Caco-2 (cell line): ENCODE data around the gene GPSM3. TPM values are rescaled to one million over a fixed set of nuclear protein-coding genes. Genes with fewer than 3 reads are reported as not detected.
"Not testable (repeated sequence)": the region's sequence is repeated elsewhere in the genome, so short reads cannot be mapped to it uniquely, and the experiment has no call there.

Experiments
- BruUV-seq: library from RNA; stranded (reverse); fragments of 400-500 nt; replicated peaks from 2 replicates; lab custom pipeline; 2021; lab: Mats Ljungman, UMichigan
- CTCF ChIA-PET: fragments of 300-600 bp; sonication (Branson Sonifier 250); formaldehyde crosslinking; loops from one replicate; lab custom pipeline; 2022; ENCODE audit warnings: antibody characterized with exemption; lab: Charles Lee
- POLR2A ChIA-PET: fragments of 300-600 bp; sonication (Branson Sonifier 250); formaldehyde crosslinking; loops from one replicate; lab custom pipeline; 2022; ENCODE audit warnings: antibody characterized with exemption; lab: Charles Lee
- DNase-seq, 2 experiments: peaks; one replicate each; pipeline versions ENCODE4 v3.0.0 to v3.0.0-alpha.2; 2020 to 2022
- H3K27me3 ChIP-seq: replicated peaks from 2 replicates; pipeline ENCODE4 v1.6.0; 2011; ENCODE audit warnings: low read length; ENCODE audit not compliant: control insufficient read depth, insufficient read depth
- H3K36me3 ChIP-seq: 2 replicates; pipeline ENCODE4 v1.5.1; 2011; ENCODE audit warnings: low read length; ENCODE audit not compliant: control insufficient read depth, insufficient read depth
- H3K4me1 ChIP-seq: fragments of 250-450 bp; sonication (Bioruptor Pico); 2 replicates; pipeline ENCODE4 v1.5.1; 2020; ENCODE audit warnings: mild to moderate bottlenecking
- H3K4me3 ChIP-seq: 2 replicates; pipeline ENCODE4 v1.5.1; 2011; ENCODE audit warnings: low read depth, mild to moderate bottlenecking, control low read depth, low read length
- H3K9me3 ChIP-seq: fragments of 250-450 bp; sonication (Bioruptor Pico); 2 replicates; pipeline ENCODE4 v1.5.1; 2020; ENCODE audit warnings: mild to moderate bottlenecking, moderate library complexity
- H3K27ac Mint-ChIP-seq: one replicate; pipeline ENCODE4 v1.8.0; 2022; ENCODE audit warnings: mixed read lengths; ENCODE audit not compliant: unreplicated experiment
- H3K27me3 Mint-ChIP-seq: one replicate; pipeline ENCODE4 v1.8.0; 2022; ENCODE audit warnings: mixed read lengths; ENCODE audit not compliant: insufficient read depth, unreplicated experiment
- H3K36me3 Mint-ChIP-seq: one replicate; pipeline ENCODE4 v1.8.0; 2022; ENCODE audit warnings: mild to moderate bottlenecking, mixed read lengths; ENCODE audit not compliant: insufficient read depth, unreplicated experiment
- H3K4me1 Mint-ChIP-seq: one replicate; pipeline ENCODE4 v1.8.0; 2022; ENCODE audit warnings: low read depth, mixed read lengths; ENCODE audit not compliant: unreplicated experiment
- H3K4me3 Mint-ChIP-seq: one replicate; pipeline ENCODE4 v1.8.0; 2022; ENCODE audit warnings: mild to moderate bottlenecking, moderate library complexity, mixed read lengths; ENCODE audit not compliant: unreplicated experiment
- H3K9me3 Mint-ChIP-seq: one replicate; pipeline ENCODE4 v1.8.0; 2022; ENCODE audit warnings: mixed read lengths; ENCODE audit not compliant: unreplicated experiment
- intact Hi-C: fragments of 100-400 bp; cut with micrococcal nuclease; formaldehyde crosslinking; loops from one replicate; pipeline ENCODE4 v1.10.0; 2022; ENCODE audit not compliant: unreplicated experiment
- microRNA-seq: library from miRNA; unstranded; fragments of <30 nt; microRNA quantifications from one replicate; pipeline ENCODE4 v1.2.0, GENCODE V29; 2022
- total RNA-seq: library from RNA; stranded (reverse); gene quantifications from 2 replicates; pipeline ENCODE4 v1.2.3, GENCODE V29; 2022
- TF ChIP-seq, protein P1 (sequence below), 2 experiments: fragments of 200-600 bp in 1 of 2; IDR thresholded peaks; 1 replicate in 1 of 2; 2 replicates in 1 of 2; pipeline versions ENCODE4 v1.5.1 to v1.8.0; 2011 to 2022; ENCODE audit warnings: antibody characterized with exemption in 1 of 2, control low read depth in 1 of 2, inconsistent platforms in 1 of 2, low read depth in 1 of 2, low read length in 1 of 2, mild to moderate bottlenecking in 1 of 2, moderate library complexity in 1 of 2; ENCODE audit not compliant: insufficient read depth in 1 of 2, severe bottlenecking in 1 of 2, unreplicated experiment in 1 of 2

The GPSM3 gene
- total RNA-seq, 1 experiment from 2014 or later = 0.41 TPM

DNA sequence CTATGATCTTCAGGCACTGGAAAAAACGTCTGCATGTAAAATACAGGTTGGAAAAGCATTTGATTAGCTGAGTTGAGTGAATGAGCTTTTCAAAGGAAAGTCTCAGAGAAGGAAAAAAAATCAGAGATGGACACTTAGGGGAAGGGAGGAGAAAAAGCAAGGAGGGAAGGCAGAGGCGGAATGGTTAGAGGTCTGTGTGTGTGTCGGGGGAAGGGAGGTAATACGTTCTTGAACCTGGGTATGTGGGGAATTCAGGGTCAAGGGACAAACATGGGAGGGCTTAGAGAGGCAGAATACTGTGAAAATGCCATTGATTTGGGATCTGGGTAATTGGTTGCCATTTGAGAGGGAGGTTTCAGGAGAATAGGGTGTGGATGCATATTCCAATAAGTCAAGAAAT, 45.8 kb downstream of the GPSM3 start:
- H3K4me1 ChIP-seq = peaks cover 56% of the 10 kb centered on the region
- H3K9me3 ChIP-seq = no peaks in the 10 kb centered on the region
- intact Hi-C loops = no loop called here
- TF ChIP-seq, protein P1, sequence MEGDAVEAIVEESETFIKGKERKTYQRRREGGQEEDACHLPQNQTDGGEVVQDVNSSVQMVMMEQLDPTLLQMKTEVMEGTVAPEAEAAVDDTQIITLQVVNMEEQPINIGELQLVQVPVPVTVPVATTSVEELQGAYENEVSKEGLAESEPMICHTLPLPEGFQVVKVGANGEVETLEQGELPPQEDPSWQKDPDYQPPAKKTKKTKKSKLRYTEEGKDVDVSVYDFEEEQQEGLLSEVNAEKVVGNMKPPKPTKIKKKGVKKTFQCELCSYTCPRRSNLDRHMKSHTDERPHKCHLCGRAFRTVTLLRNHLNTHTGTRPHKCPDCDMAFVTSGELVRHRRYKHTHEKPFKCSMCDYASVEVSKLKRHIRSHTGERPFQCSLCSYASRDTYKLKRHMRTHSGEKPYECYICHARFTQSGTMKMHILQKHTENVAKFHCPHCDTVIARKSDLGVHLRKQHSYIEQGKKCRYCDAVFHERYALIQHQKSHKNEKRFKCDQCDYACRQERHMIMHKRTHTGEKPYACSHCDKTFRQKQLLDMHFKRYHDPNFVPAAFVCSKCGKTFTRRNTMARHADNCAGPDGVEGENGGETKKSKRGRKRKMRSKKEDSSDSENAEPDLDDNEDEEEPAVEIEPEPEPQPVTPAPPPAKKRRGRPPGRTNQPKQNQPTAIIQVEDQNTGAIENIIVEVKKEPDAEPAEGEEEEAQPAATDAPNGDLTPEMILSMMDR (IDR thresholded peaks at IDR 0.05; ENCODE audit: insufficient read depth in 1 of 2, low read depth in 1 of 2, low read length in 1 of 2, severe bottlenecking in 1 of 2, unreplicated experiment in 1 of 2) = no peak
- peaks cover 7% of the 10 kb centered on the region for H3K36me3 Mint-ChIP-seq
- peak overlapping the region; percentile 81 for H3K27ac Mint-ChIP-seq
- H3K4me3 Mint-ChIP-seq = peak overlapping the region; percentile 61
- TSS peak; percentile 67 for BruUV-seq
- no peaks in the 10 kb centered on the region for H3K27me3 Mint-ChIP-seq
- no peak for DNase-seq
- ChIA-PET POLR2A (no interaction called here), CTCF (no interaction called here)
- H3K36me3 ChIP-seq = no peaks in the 10 kb centered on the region
- peaks cover 31% of the 10 kb centered on the region for H3K4me1 Mint-ChIP-seq
- no peaks in the 10 kb centered on the region for H3K27me3 ChIP-seq
- no peaks in the 10 kb centered on the region for H3K9me3 Mint-ChIP-seq
- H3K4me3 ChIP-seq = no peak overlapping the region

DNA sequence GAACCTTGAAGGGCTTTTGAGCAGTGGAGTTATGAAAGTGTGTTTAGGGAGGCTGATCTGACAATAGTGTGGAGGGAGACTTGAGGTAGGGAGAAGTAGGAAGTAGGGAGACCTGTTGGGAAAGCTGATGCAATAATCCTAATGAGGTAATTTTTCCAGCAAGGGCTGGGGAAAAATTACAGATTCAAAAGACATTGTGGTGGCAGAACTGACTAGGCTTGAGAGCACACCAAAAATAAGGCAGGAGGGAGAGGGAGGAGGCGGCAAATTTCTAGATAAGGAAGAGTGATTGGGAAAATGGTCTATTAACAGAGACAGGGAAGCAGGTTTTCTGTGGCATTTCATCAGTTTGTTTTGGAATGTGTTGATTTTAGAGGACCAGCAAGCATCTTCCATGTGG, 46.2 kb downstream of the GPSM3 start:
- Mint-ChIP-seq H3K4me3 (peak overlapping the region; percentile 61), H3K27ac (peak overlapping the region; percentile 81), H3K9me3 (no peaks in the 10 kb centered on the region), H3K27me3 (no peaks in the 10 kb centered on the region), H3K4me1 (peaks cover 34% of the 10 kb centered on the region), H3K36me3 (peaks cover 10% of the 10 kb centered on the region)
- H3K9me3 ChIP-seq = no peaks in the 10 kb centered on the region
- intact Hi-C loops = no loop called here
- no peak overlapping the region for H3K4me3 ChIP-seq
- H3K4me1 ChIP-seq = peaks cover 58% of the 10 kb centered on the region
- no TSS peak for BruUV-seq
- TF ChIP-seq, protein P1 (IDR thresholded peaks at IDR 0.05; ENCODE audit: insufficient read depth in 1 of 2, low read depth in 1 of 2, low read length in 1 of 2, severe bottlenecking in 1 of 2, unreplicated experiment in 1 of 2) = no peak
- ChIA-PET POLR2A (no interaction called here), CTCF (no interaction called here)
- no peak for DNase-seq
- H3K27me3 ChIP-seq = no peaks in the 10 kb centered on the region
- no peaks in the 10 kb centered on the region for H3K36me3 ChIP-seq

DNA sequence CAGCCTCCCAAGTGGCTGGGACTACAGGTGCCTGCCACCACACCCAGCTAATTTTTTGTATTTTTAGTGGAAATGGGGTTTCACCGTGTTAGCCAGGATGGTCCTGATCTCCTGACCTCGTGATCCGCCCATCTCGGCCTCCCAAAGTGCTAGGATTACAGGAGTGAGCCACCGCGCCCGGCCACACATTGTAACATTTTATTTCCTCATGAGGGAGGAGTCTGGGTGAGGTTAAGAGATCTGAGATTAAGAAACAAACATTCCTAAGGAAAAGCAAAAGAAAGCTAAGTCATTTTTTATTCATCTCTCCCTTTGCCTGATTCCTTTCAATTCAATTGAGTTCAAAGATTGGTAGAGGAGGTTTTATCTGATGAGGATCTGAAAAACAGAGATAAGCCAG, 48.2 kb downstream of the GPSM3 start:
- H3K27me3 ChIP-seq, DNase-seq, H3K4me3 ChIP-seq, H3K9me3 ChIP-seq, H3K27me3 Mint-ChIP-seq, H3K4me3 Mint-ChIP-seq, H3K36me3 ChIP-seq, H3K9me3 Mint-ChIP-seq, BruUV-seq: not testable (repeated sequence)
- Mint-ChIP-seq H3K27ac (peak overlapping the region; percentile 41), H3K36me3 (peaks cover 16% of the 10 kb centered on the region), H3K4me1 (peaks cover 41% of the 10 kb centered on the region)
- H3K4me1 ChIP-seq = peaks cover 74% of the 10 kb centered on the region
- ChIA-PET POLR2A (interaction anchor here (0.9 to 1.2 kb wide), 2 partner anchors 13 to 14 kb away, joined by 3 to 6 read pairs; partner anchors contain the start of gene FKBPL), CTCF (interaction anchor here (0.7 to 1.2 kb wide), 4 partner anchors 8 to 414 kb away, joined by 3 read pairs; partner anchors contain the start of gene FKBPL)
- intact Hi-C loops = loop anchor here (2.0 kb wide), 1 partner anchor 13 kb away; the partner anchor contains the start of gene FKBPL

Small RNA genes lying within 50 kb of the gene (microRNA-seq; reads per million reads assigned to microRNA genes)
- gene MIR6721 (3.3 reads per million, percentile 21 among the genes with 10 or more reads in this experiment), gene MIR6833 (not detected)

Other genes with a start within 250 kb of the GPSM3 start
- 31.0 and 32.1 TPM in 2 replicates for gene CFB, start 246.5 kb downstream of the GPSM3 start, total RNA-seq
- 75.3 and 82.0 TPM in 2 replicates for gene NELFE, start 233.7 kb downstream of the GPSM3 start, total RNA-seq
- 70.0 and 77.9 TPM in 2 replicates for gene SKIC2, start 233.5 kb downstream of the GPSM3 start, total RNA-seq
- gene DXO, start 220.5 kb downstream of the GPSM3 start, total RNA-seq = 22.4 and 23.7 TPM in 2 replicates
- gene C4A, start 210.6 kb downstream of the GPSM3 start, total RNA-seq = 1.0 and 1.5 TPM in 2 replicates
- gene C4B, start 177.8 kb downstream of the GPSM3 start, total RNA-seq = 1.1 and 1.4 TPM in 2 replicates
- not detected in 2 replicates for gene CYP21A2, start 154.2 kb downstream of the GPSM3 start, total RNA-seq
- 2.7 and 3.9 TPM in 2 replicates for gene TNXB, start 83.3 kb downstream of the GPSM3 start, total RNA-seq
- 61.5 and 64.9 TPM in 2 replicates for gene ATF6B, start 64.4 kb downstream of the GPSM3 start, total RNA-seq
- gene FKBPL, start 62.4 kb downstream of the GPSM3 start, total RNA-seq = 8.9 and 9.1 TPM in 2 replicates
- gene PRRT1, start 40.7 kb downstream of the GPSM3 start, total RNA-seq = 2.0 and 3.6 TPM in 2 replicates
- 80.8 and 92.5 TPM in 2 replicates for gene PPT2, start 38.5 kb downstream of the GPSM3 start, total RNA-seq
- 44.6 and 45.0 TPM in 2 replicates for gene EGFL8, start 28.0 kb downstream of the GPSM3 start, total RNA-seq
- gene AGPAT1, start 16.6 kb downstream of the GPSM3 start, total RNA-seq = 60.4 and 61.9 TPM in 2 replicates
- 64.7 and 70.7 TPM in 2 replicates for gene RNF5, start 14.2 kb downstream of the GPSM3 start, total RNA-seq
- 8.3 and 10.3 TPM in 2 replicates for gene AGER, start 8.4 kb downstream of the GPSM3 start, total RNA-seq
- 96.3 and 96.5 TPM in 2 replicates for gene PBX2, start 2.4 kb downstream of the GPSM3 start, total RNA-seq
- 0.30 and 0.43 TPM in 2 replicates for gene NOTCH4, start 31.4 kb upstream of the GPSM3 start, total RNA-seq
- not detected in 2 replicates for gene TSBP1, start 179.3 kb upstream of the GPSM3 start, total RNA-seq
- gene BTNL2, start 214.5 kb upstream of the GPSM3 start, total RNA-seq = not detected in 2 replicates
- gene HLA-DRA, start 247.2 kb upstream of the GPSM3 start, total RNA-seq = not detected in 2 replicates